ENCODE data around the gene SEMA3D.
A peak's percentile ranks its signal among the peaks of the same experiment; 100 is the strongest.
"Not testable (repeated sequence)": the region's sequence is repeated elsewhere in the genome, so short reads cannot be mapped to it uniquely, and the experiment has no call there.

SEMA3D gene

GRCh38 chr7:85023066-85023712 is 163.7 kb downstream of the SEMA3D start:
- peak; percentile 47 to 48 for DNase-seq

DNA sequence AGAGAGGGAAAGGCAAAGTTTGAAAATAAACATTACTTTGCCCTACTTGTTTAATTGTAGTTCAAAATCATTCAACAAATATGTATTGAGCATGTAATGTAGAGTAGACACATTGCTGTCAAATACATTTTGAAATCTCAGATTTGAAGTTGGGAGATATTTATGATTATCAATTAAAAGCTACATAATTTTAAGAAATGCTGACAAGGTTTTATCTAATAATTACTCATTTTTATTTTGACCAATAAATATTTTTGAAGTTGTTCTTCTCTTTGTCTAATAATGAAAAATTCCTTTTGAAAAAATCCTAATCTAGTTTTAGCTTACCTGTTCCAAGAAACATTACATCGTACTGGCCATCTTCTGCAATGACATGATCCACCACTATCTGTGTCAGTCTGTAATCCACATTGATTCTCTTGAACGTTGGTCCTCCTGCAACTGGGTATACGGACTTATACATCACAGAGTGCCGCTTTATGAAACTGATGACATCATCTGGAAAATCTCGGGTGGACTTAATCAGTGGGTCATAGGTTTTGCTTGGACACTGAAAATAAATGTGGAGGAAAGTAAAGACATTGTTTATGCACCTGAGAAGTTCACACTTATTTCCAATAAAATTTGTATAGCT is 164.7 kb downstream of the SEMA3D start:
- no peak for DNase-seq

GRCh38 chr7:85021101-85021704 is 165.7 kb downstream of the SEMA3D start:
- no peak for DNase-seq

- DNase-seq = no peak
Measured at GRCh38 chr7:85019778-85020177, 167.1 kb downstream of the SEMA3D start.

DNA sequence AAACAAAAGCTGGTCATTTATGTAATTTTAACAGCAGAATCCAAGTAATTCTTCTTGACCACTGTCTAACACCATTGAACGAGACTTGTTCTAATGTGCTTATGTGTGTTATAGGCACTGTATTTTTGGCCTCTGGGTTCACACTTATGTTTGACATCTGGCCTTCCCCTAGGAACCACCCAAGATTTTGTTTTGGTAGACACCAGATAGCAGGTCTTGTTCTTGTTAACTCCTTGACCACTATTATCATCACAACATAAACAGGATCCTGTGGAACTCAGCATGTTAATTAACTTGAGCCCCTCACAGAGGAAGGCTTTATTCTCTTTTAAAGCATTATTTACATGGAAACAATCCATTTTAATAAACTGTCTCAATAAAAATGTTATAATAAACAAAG is 167.7 kb downstream of the SEMA3D start:
- no peak for DNase-seq

- no peak for DNase-seq
Measured at GRCh38 chr7:85018498-85018897, 168.4 kb downstream of the SEMA3D start.

GRCh38 chr7:85016286-85016685 is 170.6 kb downstream of the SEMA3D start:
- DNase-seq = no peak

GRCh38 chr7:85014936-85015660 is 171.8 kb downstream of the SEMA3D start:
- DNase-seq = no peak

DNA sequence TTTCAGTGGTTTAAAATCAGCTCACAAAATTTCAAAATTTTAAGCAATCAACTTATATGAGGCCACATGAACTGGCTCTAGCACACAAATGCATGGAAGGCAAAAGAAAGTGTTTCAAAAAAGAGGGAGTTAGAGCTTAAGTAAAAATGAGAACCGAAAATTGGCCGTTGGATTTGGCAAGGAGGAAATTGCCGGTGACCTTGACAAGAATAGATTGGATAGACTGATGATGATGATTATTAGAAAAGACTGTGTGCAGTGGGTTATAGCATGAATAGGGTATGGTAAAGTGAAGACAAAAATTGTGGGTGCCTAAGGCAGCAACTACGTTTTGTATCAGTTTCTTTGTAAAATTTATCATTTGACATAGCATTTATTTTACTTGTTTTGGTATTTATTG is 175.7 kb downstream of the SEMA3D start:
- DNase-seq = no peak

GRCh38 chr7:85010306-85010705 is 176.6 kb downstream of the SEMA3D start:
- no peak for DNase-seq

DNA sequence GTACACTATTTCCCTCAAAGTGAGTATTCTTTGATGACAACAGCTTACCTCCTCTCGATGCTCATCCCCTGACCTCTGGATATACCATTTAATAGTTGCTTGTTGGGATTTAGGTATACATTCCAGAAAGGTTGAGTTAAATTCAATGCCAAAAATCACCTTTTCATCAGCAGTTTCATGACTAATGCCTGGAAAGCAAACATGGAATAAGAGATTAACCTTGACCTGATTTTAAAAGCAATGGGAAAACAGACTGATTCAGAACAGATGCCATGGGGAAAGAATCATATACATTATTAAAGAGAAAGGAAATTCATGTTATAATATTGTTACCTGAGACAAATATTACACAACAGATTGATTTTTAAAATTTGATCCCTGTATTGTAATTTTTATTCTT is 180.1 kb downstream of the SEMA3D start:
- DNase-seq = no peak

DNA sequence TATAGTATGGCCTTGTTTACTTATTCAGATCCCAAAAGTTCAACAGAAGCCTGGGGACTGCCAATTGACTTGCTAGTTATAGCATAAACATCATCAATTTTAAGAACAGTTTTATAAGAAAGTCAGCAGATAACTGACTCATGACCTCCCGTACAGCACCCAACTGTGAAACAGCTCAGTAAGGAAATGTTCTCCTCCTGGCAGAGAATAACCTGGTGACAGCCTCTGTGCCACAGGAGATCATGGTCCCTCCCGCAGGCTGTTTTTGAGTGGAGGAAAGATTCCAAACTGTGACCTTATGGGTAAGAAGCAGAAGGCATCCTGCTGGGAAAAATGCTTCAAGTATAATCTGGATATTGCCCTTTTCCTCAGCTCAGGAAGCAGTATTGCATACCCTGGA is 182.5 kb downstream of the SEMA3D start:
- DNase-seq = no peak

- DNase-seq = no peak
Measured at GRCh38 chr7:85001495-85002345, 185.1 kb downstream of the SEMA3D start.

GRCh38 chr7:85000735-85001350 is 186.0 kb downstream of the SEMA3D start:
- no peak for DNase-seq

- DNase-seq = no peak
Measured at GRCh38 chr7:84999450-84999849, 187.4 kb downstream of the SEMA3D start.

- no peak for DNase-seq
Measured at GRCh38 chr7:84998665-84999064, 188.2 kb downstream of the SEMA3D start.

- no peak for DNase-seq
Measured at GRCh38 chr7:84997626-84998025, 189.2 kb downstream of the SEMA3D start.

DNA sequence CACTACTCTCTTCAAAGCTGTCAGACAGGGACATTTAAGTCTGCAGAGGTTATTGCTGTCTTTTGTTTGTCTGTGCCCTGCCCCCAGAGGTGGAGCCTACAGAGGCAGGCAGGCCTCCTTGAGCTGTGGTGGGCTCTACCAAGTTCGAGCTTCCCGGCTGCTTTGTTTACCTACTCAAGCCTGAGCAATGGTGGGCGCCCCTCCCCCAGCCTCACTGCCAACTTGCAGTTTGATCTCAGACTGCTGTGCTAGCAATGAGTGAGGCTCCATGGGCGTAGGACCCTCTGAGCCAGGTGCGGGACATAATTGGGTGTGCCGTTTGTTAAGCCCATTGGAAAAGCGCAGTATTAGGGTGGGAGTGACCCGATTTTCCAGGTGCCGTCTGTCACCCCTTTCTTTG is 193.9 kb downstream of the SEMA3D start:
- DNase-seq = not testable (repeated sequence)

DNA sequence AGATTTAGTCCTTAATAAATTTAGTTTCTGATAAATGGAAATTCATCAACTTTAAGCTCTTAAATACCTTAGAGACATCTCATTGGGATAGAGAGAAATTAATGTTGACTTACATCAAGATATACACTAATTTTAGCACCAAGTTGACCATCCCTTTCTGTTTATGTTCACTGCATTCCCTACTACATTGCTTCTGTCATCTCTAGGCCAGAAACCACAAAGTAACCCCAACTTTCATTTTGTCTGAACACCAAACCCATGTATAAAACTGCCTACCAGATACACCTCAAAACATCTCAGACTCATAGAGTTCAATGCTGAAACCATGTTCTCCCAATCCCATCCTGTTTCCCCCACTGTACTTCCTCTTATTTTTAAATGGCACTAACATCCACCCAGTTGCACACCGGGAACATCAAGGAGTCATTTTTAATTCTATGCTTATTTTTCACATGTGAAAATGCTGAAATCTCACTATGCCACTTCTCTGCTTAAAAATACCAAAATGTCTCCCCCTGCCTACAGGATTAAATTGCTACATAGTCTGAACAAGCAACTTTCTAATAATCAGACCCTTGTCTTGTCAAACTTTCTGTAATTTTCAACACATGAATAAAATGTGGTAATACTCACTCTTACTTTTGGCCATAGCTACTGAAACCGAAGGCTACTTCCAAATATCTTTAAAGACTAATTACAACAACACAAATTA is 201.6 kb downstream of the SEMA3D start:
- no peak for DNase-seq

- DNase-seq = no peak
Measured at GRCh38 chr7:84982199-84982598, 204.7 kb downstream of the SEMA3D start.

Measured in inflammatory macrophage (primary cell).